Stomach (tissue), 9 donors: ENCODE measurements around the gene KIAA1614. TPM values are rescaled to one million over a fixed set of nuclear protein-coding genes. Genes with fewer than 3 reads are reported as not detected.

Experiments
- DNase-seq, 2 donors: peaks; one replicate each; pipeline versions ENCODE4 v3.0.0 to v3.0.0-alpha.2; 2013 to 2019
- H3K27ac ChIP-seq, 5 donors: fragments of 200-600 bp in 4 of 5; sonication (generic) in 4 of 5; one replicate each; pipeline ENCODE4 v1.5.1; 2013 to 2019; ENCODE audit warnings: mild to moderate bottlenecking in 1 of 5, moderate library complexity in 1 of 5
- H3K27me3 ChIP-seq, 3 donors: fragments of 200-600 bp; sonication (generic); one replicate each; pipeline ENCODE4 v1.5.1; 2017 to 2019; ENCODE audit warnings: mixed run types in 1 of 3
- H3K36me3 ChIP-seq, 4 donors: fragments of 200-600 bp; sonication (generic); 1 replicate in 3 of 4; 2 replicates in 1 of 4; pipeline ENCODE4 v1.5.1; 2016 to 2019
- H3K4me1 ChIP-seq, 4 donors: fragments of 200-600 bp; sonication (generic); one replicate each; pipeline ENCODE4 v1.5.1; 2016 to 2019
- H3K4me3 ChIP-seq, 4 donors: fragments of 200-600 bp; sonication (generic) in 3 of 4; one replicate each; pipeline ENCODE4 v1.5.1; 2016 to 2019; ENCODE audit warnings: mild to moderate bottlenecking in 1 of 4
- H3K9me3 ChIP-seq, 4 donors: fragments of 200-600 bp; sonication (generic); one replicate each; pipeline ENCODE4 v1.5.1; 2016 to 2019
- EP300 ChIP-seq: sonication (generic); formaldehyde crosslinking; IDR thresholded peaks from one replicate; pipeline ENCODE4 v1.6.1; 2017; ENCODE audit warnings: antibody characterized with exemption
- POLR2A ChIP-seq, 4 donors: fragments of 450-650 bp; IDR thresholded peaks; one replicate each; pipeline ENCODE4 v1.6.1; 2016; ENCODE audit warnings: antibody characterized with exemption in 4 of 4, control low read depth in 2 of 4, mild to moderate bottlenecking in 1 of 4, moderate library complexity in 1 of 4
- POLR2AphosphoS5 ChIP-seq, 3 donors: sonication (generic); formaldehyde crosslinking; IDR thresholded peaks; one replicate each; pipeline ENCODE4 v1.6.1; 2016; ENCODE audit warnings: antibody characterized with exemption in 3 of 3
- WGBS, 5 donors: extraction: QIAGEN DNeasy Blood & Tissue Kit in 3 of 5; methylation state at CpG; one replicate each; pipeline versions ENCODE4 v1.1.5 to v1.1.7; 2013 to 2018; 5-methylcytosine and 5-hydroxymethylcytosine counted together
- intact Hi-C: fragments of 100-400 bp; cut with DNase I; formaldehyde crosslinking; loops from one replicate; pipeline ENCODE4 v1.15.1; 2023; ENCODE audit warnings: low total_unique reads
- polyA plus RNA-seq, 3 donors: library from polyadenylated mRNA; stranded (reverse); fragments of 200-250 nt; gene quantifications; one replicate each; pipeline ENCODE4 v1.2.3, GENCODE V29; 2013
- total RNA-seq, 5 donors: library from RNA; depleted of rRNA; stranded (reverse); fragments of >200 nt; gene quantifications; one replicate each; pipeline versions ENCODE4 v1.1.0 to v1.2.3, GENCODE V29; 2014 to 2016
- TF ChIP-seq, protein P1 (sequence below), 7 experiments: fragments of 450-650 bp in 4 of 7; fragments of 200-600 bp in 3 of 7; sonication (generic) in 3 of 7; IDR thresholded peaks; one replicate each; pipeline ENCODE4 v1.5.1; 2016 to 2019; ENCODE audit warnings: antibody characterized with exemption in 7 of 7, control low read depth in 2 of 7, mild to moderate bottlenecking in 1 of 7
- donor health status: healthy with polysubstance abuse.
- donor health status: Bipolar disorder and iron deficiency.
- donor health status: healthy.

The KIAA1614 gene
- total and polyA plus RNA-seq, 8 donors, result under 0.01 to 6.1 (median 1.8) TPM; not detected in 1

DNA sequence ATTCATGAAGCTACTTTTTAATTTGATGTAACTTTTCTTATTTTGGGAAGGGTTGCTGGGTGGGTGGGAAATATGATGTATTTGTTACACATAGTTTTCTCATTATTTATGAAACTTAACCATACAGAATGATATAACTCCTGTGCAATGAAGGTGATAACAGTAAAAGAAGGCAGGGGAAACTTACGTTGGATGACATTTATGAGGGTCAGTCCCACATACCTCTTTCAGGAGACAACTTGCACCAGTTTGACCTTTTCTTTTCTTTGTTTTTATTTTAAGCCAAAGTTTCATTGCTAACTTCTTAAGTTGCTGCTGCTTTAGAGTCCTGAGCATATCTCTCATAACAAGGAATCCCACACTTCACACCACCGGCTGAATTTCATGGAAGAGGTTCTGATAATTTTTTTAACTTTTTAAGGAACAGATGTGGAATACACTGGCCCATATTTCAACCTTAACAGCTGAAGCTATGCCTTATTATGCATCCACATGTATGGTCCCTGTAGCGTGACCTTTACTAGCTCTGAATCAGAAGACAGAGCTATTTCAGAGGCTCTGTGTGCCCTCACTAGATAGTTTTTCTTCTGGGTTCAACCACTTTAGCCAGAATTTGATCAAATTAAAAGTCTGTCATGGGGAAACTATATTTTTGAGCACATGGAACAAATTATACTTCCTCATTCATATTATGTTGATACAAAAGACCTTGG, 28.0 kb upstream of the KIAA1614 start:
- no peaks in the 10 kb centered on the region for H3K9me3 ChIP-seq
- DNase-seq, result no peak
- peaks cover 0 to 8% (median 0%) of the 10 kb centered on the region in 4 donors for H3K4me1 ChIP-seq
- peaks cover 0 to 24% (median 15%) of the 10 kb centered on the region in 4 donors for H3K36me3 ChIP-seq
- H3K4me3 ChIP-seq, result no peak overlapping the region
- no peak for TF ChIP-seq POLR2A (IDR thresholded peaks at IDR 0.05)
- no peak overlapping the region for H3K27ac ChIP-seq
- 89 to 99% (median 93%) methylated on average over 3 of the region's 3 CpGs for WGBS, 5 donors
- intact Hi-C loops, result loop anchor here (10.0 kb wide), 1 partner anchor 260 kb away; no protein-coding TSS in a partner anchor
- no peaks in the 10 kb centered on the region for H3K27me3 ChIP-seq

GRCh38 chr1:180886338-180886737, 26.4 kb upstream of the KIAA1614 start:
- no peak for DNase-seq
- Histone ChIP-seq H3K36me3 (peaks cover 0 to 18% (median 6%) of the 10 kb centered on the region in 4 donors), H3K4me1 (peaks cover 0 to 8% (median 0%) of the 10 kb centered on the region in 4 donors), H3K9me3 (no peaks in the 10 kb centered on the region), H3K27me3 (no peaks in the 10 kb centered on the region), H3K4me3 (no peak overlapping the region), H3K27ac (no peak overlapping the region)
- TF ChIP-seq, protein P1, sequence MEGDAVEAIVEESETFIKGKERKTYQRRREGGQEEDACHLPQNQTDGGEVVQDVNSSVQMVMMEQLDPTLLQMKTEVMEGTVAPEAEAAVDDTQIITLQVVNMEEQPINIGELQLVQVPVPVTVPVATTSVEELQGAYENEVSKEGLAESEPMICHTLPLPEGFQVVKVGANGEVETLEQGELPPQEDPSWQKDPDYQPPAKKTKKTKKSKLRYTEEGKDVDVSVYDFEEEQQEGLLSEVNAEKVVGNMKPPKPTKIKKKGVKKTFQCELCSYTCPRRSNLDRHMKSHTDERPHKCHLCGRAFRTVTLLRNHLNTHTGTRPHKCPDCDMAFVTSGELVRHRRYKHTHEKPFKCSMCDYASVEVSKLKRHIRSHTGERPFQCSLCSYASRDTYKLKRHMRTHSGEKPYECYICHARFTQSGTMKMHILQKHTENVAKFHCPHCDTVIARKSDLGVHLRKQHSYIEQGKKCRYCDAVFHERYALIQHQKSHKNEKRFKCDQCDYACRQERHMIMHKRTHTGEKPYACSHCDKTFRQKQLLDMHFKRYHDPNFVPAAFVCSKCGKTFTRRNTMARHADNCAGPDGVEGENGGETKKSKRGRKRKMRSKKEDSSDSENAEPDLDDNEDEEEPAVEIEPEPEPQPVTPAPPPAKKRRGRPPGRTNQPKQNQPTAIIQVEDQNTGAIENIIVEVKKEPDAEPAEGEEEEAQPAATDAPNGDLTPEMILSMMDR (IDR thresholded peaks at IDR 0.05), result no peak
- TF ChIP-seq POLR2AphosphoS5 (IDR thresholded peaks at IDR 0.05), result no peak
- no peak for TF ChIP-seq POLR2A (IDR thresholded peaks at IDR 0.05)
- WGBS, 5 donors, result 84 to 95% (median 94%) methylated on average over 2 of the region's 2 CpGs
- intact Hi-C loops, result loop anchor here (10.0 kb wide), 1 partner anchor 258 kb away; no protein-coding TSS in a partner anchor

GRCh38 chr1:180887841-180888240, 24.9 kb upstream of the KIAA1614 start:
- Histone ChIP-seq H3K4me3 (no peak overlapping the region), H3K9me3 (no peaks in the 10 kb centered on the region), H3K27me3 (no peaks in the 10 kb centered on the region), H3K36me3 (peaks cover 0 to 18% (median 6%) of the 10 kb centered on the region in 4 donors), H3K27ac (no peak overlapping the region), H3K4me1 (no peaks in the 10 kb centered on the region)
- no peak for DNase-seq
- TF ChIP-seq POLR2A (IDR thresholded peaks at IDR 0.05), result no peak
- TF ChIP-seq EP300, result no peak
- TF ChIP-seq POLR2AphosphoS5 (IDR thresholded peaks at IDR 0.05), result no peak
- TF ChIP-seq, protein P1 (IDR thresholded peaks at IDR 0.05), result no peak
- intact Hi-C loops, result loop anchor here (10.0 kb wide), 1 partner anchor 257 kb away; no protein-coding TSS in a partner anchor
- 93 to 97% (median 96%) methylated on average over 7 of the region's 7 CpGs for WGBS, 5 donors

DNA sequence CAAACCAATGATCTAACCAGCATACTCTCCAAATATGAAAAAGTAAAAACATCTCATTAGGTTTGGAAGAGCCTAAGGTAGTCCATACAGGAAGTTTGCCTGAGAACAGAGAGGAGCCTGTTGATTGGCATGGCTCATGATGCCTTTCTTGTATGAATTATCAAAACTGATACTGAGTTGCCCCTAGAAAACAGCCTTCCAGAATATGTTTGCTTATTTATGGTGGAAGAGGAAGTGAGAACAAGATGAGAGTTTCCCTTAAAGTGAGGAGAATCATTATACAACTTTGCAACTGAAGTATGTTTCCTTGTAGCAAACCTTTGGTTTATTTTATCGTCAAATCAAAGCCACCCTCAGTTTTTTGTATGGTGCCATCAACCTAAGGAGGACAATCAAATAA, 23.8 kb upstream of the KIAA1614 start:
- 25 to 74% (median 38%) methylated on average over 1 of the region's 1 CpG for WGBS, 5 donors
- TF ChIP-seq POLR2AphosphoS5 (IDR thresholded peaks at IDR 0.05) (no peak), EP300 (no peak), POLR2A (IDR thresholded peaks at IDR 0.05) (no peak)
- TF ChIP-seq, protein P1 (IDR thresholded peaks at IDR 0.05), result no peak
- no peaks in the 10 kb centered on the region for H3K27me3 ChIP-seq
- H3K27ac ChIP-seq, result no peak overlapping the region
- H3K4me1 ChIP-seq, result no peaks in the 10 kb centered on the region
- H3K36me3 ChIP-seq, result peaks cover 0 to 15% (median 5%) of the 10 kb centered on the region in 4 donors
- H3K9me3 ChIP-seq, result no peaks in the 10 kb centered on the region
- DNase-seq, result no peak
- intact Hi-C loops, result loop anchor here (10.0 kb wide), 1 partner anchor 256 kb away; no protein-coding TSS in a partner anchor
- H3K4me3 ChIP-seq, result no peak overlapping the region

GRCh38 chr1:180889325-180889724, 23.4 kb upstream of the KIAA1614 start:
- 82 to 92% (median 87%) methylated on average over 2 of the region's 2 CpGs for WGBS, 5 donors
- no peaks in the 10 kb centered on the region for H3K4me1 ChIP-seq
- no peaks in the 10 kb centered on the region for H3K27me3 ChIP-seq
- peaks cover 0 to 11% (median under 1%) of the 10 kb centered on the region in 4 donors for H3K36me3 ChIP-seq
- H3K4me3 ChIP-seq, result no peak overlapping the region
- intact Hi-C loops, result loop anchor here (10.0 kb wide), 1 partner anchor 255 kb away; no protein-coding TSS in a partner anchor
- no peak for DNase-seq
- no peak overlapping the region for H3K27ac ChIP-seq
- H3K9me3 ChIP-seq, result no peaks in the 10 kb centered on the region
- TF ChIP-seq, protein P1 (IDR thresholded peaks at IDR 0.05), result no peak
- TF ChIP-seq POLR2AphosphoS5 (IDR thresholded peaks at IDR 0.05) (no peak), EP300 (no peak), POLR2A (IDR thresholded peaks at IDR 0.05) (no peak)
